GM18868 (cell line): ENCODE data around the gene MPST.

ENCODE experiments used
- ATAC-seq: cut with Tn5 transposase; IDR thresholded peaks from one replicate; pipeline ENCODE4 v1.9.1; 2021; ENCODE audit warnings: mild to moderate bottlenecking, moderate library complexity; ENCODE audit not compliant: unreplicated experiment

The MPST gene

DNA sequence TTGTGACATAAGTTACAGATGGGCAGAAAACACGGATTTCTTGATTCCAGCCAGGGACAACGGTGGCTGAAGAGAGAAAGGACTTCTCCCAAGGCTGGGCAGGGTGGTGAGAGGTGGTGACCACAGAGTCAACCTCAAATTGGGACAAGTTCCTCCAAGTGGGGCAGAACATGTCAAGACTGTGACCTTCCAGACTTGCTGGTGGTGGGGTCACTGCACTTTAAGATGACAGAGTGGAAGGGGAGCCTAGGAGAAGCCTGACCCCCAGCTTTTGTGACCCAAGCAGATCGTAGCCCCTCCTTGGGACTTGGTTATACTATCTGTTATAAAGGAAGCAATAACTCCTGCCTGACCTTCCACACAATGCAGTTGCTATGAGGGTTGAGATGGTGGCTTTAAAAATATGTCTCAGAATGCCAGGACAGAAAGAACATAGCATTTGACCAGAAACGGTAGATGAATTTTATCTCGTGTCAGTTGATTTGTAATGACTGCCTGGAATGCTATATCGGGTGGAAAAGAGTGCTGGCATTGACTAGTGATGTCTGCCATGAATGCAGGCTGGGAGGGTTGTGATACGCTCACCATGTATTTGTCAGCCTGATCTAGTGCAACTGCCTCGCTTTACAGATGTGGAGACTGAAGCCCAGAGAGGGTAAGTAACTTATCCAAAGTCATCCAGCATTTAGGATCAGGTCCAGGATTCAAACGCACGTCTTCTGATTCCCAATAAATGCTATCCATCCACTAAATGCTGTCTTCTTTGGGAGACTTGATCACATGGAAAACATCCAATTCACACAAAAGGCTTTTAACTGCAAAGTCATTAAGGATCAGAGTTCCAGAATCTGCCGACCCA lies 18.6 kb upstream of the MPST start:
- no peak for ATAC-seq

- no peak for ATAC-seq
These were observed 17.7 kb upstream of the MPST start for GRCh38 chr22:37001826-37002225.

- no peak for ATAC-seq
These were observed 16.9 kb upstream of the MPST start for GRCh38 chr22:37002633-37003032.

DNA sequence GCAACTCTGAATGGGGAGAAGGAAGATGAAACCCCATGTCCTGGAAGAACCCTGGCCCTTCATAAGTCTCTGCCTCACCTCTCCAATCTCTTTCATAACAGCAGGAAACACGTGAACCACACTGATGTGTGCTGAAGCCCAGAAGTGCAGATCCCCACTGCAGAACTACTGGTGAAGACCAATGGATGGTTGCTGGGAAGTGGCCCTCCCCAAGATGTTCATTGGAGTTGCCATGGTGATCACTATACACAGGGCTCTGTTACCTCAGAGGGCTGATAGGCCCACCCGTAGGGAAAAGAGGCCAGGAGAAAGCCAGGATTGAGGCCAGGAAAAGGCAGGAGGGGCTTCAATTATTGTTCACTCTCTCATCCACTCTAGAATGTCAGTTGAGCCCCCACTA lies 11.9 kb upstream of the MPST start:
- ATAC-seq: no peak

DNA sequence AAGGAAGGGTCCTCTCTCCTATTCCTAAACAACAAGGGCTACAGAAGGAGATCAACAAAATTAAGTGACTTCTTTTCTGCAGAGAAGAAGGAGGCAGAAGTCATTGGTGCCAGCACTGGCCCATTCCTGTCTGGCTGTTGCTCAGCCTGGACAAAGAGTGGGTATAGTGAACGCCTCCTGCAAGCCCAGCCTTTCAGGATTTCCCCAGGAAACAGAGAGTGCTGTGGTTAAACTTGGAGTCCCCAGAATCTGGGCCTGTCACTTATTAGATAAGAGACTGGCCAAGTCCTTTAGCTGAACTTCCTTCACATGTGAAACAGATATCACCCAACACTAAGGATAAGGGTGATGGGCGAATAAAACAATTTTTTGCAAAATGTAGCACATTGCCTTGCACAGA lies 11.2 kb upstream of the MPST start:
- ATAC-seq: no peak

DNA sequence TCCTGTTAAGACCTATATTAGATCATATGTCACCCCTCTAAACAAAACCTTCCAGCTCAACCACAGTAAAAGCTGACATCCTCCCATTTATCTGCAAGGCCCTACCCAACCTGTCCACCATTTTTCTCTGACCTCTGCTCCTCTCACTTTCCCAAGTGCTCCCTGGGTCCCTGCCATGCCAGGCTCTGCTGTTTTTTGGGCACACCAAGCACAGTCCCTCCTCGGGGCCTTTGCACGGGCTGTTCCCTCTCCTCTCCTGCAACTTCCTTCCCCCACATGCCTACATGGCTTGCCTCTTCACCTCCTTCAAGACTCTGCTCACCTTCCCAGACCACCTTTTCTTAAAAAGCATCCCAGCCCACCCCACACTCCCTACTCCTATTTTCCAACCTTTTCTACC lies 10.1 kb upstream of the MPST start:
- no peak for ATAC-seq

DNA sequence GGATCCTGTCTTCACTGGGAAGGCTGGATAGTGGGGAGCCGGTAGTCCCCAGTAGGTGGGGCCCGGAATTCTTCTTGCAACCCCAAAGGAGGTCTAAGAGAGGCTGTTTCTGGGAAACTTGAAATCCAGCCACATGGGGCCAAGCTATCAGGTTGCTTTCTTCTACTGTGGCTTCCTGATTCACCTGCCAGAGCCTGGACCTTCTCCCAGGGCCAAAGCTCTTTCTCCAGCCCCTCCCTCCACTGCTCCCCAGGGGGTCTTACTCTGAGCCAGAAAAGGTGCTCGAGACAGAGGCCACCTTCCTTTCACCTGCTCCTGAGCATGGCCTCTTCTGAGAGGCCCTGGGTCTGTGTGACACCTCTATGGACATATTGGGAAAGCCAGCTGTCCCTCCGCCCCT lies 9.4 kb upstream of the MPST start:
- ATAC-seq: no peak

DNA sequence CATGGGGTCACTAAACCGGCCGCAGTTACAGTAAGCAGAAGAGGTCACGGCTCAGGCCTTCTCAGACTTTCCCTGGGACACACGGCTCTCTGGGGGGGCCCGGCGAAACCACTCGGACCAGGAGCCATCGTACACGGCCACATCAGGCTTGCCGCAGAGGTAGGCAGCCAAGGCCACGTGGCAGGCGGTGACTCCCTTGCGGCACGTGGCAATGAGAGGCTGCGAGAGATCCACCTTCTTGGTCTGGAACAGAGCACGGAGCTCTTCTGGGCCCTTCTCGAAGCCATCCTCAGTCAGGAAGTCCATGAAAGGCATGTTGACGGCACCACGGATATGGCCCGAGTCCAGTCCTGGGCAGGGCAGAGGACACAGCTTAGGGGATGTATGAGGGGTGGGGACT lies 8.6 kb upstream of the MPST start:
- ATAC-seq: no peak

- ATAC-seq: no peak
These were observed 8.1 kb upstream of the MPST start for GRCh38 chr22:37011472-37011871.

DNA sequence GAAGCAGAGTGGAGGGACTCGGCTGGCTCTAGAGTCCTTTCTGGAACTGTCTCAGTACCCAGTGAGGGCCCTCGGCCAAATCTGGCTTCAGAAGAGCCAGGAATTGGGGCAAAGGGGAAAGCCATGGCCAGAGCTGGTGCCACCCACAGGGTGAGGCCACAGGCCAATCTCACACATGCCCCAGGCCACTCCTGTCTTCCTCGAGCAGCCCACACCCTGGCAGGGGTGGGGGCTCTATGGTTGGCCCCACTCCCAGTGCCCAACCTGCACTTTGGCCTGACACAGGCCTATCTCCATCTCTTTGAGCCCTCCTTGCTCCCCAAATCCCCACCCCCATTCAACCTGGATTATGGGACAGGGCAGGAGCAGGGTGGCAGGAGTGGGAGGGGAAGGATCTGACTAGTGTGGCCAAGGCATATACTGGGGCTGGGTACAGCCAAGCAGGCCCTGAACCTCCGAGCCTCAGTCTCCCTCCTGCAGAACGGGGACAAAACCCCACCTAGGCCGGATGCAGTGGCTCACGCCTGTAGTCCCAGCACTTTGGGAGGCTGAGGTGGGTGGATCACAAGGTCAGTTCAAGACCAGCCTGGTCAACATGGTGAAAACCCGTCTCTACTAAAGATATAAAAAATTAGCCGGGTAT lies 7.2 kb upstream of the MPST start:
- ATAC-seq: no peak

GRCh38 chr22:37012956-37013355 lies 6.6 kb upstream of the MPST start:
- ATAC-seq: no peak

- ATAC-seq: no peak
These were observed 5.1 kb upstream of the MPST start for GRCh38 chr22:37014415-37014806.

DNA sequence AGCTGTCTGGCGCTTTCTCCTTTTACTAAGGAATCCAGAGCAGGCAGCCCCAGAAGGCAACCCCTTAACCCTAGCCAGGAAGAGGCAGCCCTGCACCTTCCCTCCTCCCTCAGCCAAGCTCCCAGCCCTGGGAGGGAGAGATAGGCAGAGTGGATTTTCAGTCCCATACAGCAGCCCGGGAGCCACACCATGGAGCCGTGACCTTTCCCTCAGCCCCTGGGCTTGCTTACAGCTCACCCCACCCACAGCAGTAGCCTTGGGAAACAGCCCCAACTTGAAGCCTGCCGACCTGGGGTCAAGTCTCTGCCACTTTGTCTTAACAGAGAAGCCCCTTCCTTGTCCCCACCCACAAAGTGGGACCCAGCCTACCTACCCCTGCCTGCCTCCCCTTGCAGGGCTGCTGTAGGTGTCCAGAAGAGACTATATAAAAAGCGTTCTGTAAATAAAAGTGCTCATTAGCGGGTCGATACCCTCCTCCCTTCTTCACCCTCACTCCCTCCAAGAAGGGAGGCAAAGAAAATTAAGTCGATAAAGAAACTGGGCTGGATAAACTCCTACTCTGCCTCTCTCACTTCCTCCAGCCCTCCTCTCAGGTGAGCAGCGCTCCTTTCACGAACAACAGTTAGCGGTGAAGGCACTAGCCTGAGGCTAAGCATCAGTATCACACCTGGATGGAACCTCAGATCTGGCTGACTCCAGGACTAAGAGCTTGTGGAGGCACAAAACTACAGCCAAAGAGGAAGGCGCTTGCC lies 4.5 kb upstream of the MPST start:
- no peak for ATAC-seq

DNA sequence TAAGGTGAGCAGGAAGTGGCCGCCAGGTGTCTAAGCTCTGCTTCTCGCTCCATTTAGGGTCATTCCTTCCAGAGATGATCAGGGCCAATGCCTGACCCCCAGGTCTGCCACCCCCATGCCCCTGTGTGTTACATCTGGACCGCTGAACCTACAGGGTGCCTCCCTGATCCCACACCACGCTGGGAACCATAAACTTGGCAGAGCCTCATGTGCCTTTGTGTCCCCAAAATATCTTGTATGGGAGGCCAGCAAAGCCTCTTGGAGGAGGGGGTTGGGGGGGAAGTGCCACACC lies 4.0 kb upstream of the MPST start:
- no peak for ATAC-seq

- no peak for ATAC-seq
These were observed 3.2 kb upstream of the MPST start for GRCh38 chr22:37016134-37016910.

- no peak for ATAC-seq
These were observed 2.2 kb upstream of the MPST start for GRCh38 chr22:37017356-37017755.

DNA sequence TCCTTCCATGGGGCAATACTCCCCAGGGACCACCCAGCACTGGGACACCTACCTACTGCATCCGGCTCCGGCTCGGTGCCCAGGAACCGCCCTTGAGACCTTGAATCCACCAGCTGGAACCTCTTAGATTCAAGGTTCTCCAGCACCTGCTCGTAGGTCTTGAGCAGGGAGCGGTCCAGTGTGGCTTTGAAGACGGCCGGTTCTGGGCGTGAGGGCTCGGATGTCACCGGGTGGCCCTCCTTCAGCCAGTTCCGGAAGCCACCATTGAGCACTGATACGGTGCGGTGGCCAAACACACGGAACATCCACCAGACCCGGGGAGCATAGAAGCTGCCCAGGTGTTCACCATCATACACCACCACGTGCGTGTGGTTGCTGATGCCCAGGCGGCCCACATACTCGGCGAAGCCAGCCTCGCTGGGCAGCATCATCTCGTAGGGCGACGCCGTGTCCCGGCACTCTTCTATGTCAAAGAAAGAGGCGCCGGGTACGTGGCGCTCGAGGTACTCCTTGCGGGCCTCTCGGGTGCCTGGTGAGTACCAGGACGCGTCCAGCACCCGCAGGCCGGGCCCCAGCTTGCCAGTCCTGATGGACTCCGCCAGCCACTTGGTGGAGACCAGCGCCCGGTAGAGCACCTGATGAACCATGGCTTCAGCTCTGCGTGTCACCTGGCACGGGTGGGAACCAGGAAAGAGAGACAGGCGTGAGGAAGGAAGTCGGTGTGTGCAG lies 1.3 kb upstream of the MPST start:
- no peak for ATAC-seq

- no peak for ATAC-seq
These were observed 680 bp upstream of the MPST start for GRCh38 chr22:37018815-37019308.

DNA sequence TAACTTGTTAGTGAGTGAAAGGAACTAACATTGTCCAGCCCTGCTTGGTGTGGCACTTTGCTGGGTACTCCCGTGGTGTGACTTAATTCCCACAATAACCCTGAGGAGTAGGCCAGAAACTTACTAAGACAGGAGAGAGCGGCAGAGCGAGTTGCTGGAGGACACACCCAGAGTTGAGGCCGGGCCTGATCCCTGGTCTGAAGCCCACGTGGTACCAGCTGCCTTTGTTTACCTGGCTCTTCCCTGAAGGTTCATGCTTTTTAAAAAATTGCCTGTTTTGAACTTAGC lies 594 bp downstream of the MPST start:
- no peak for ATAC-seq

DNA sequence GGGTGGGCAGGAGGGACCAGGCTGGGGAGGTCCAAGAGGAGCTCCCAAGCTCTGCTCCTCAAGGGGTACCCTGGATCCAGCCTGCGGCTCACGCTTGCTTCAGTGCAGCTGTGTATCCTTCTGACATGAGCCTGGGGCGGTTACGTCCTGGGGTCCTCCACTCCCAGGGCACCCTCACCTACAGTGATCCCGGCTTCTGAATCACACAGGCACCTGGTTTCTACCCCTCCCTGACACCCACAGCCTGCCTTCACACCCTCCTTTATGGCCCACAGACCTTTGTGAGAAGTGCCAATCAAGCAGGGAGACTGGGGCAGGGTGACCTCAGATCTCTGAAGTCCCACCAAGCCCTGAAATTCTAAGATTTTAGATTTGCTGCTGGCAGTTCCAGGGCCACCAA lies 1.5 kb downstream of the MPST start:
- no peak for ATAC-seq
